IgD-negative memory B cell (primary cell): ENCODE data around the gene ZNF548. TPM values are rescaled to one million over a fixed set of nuclear protein-coding genes. Genes with fewer than 3 reads are reported as not detected.
A peak's percentile ranks its signal among the peaks of the same experiment; 100 is the strongest.

Source experiments
- H3K27ac Mint-ChIP-seq, 3 donors: one replicate each; pipeline ENCODE4 v1.8.0; 2020 to 2022; ENCODE audit warnings: mild to moderate bottlenecking in 3 of 3, mixed read lengths in 3 of 3, moderate library complexity in 1 of 3
- H3K27me3 Mint-ChIP-seq: one replicate; pipeline ENCODE4 v1.8.0; 2021; ENCODE audit warnings: mixed read lengths
- H3K36me3 Mint-ChIP-seq: one replicate; pipeline ENCODE4 v1.8.0; 2020; ENCODE audit warnings: mild to moderate bottlenecking, mixed read lengths
- H3K4me1 Mint-ChIP-seq, 3 donors: one replicate each; pipeline ENCODE4 v1.8.0; 2020 to 2022; ENCODE audit warnings: mixed read lengths in 3 of 3, mild to moderate bottlenecking in 1 of 3
- H3K4me3 Mint-ChIP-seq, 4 donors: one replicate each; pipeline ENCODE4 v1.8.0; 2020 to 2022; ENCODE audit warnings: mild to moderate bottlenecking in 4 of 4, mixed read lengths in 4 of 4, moderate library complexity in 3 of 4
- H3K9me3 Mint-ChIP-seq, 3 donors: one replicate each; pipeline ENCODE4 v1.8.0; 2020 to 2021; ENCODE audit warnings: mixed read lengths in 3 of 3, mild to moderate bottlenecking in 1 of 3
- polyA plus RNA-seq: library from polyadenylated mRNA; unstranded; fragments of 300-500 nt; fragmentation: Illumina TruSeq; gene quantifications from one replicate; pipeline ENCODE4 v1.2.3, GENCODE V29; 2021

The ZNF548 gene
- polyA plus RNA-seq, 1 donor from 2014 or later: 12.7 TPM

GRCh38 chr19:57434386-57435061 is 44.9 kb downstream of the ZNF548 start:
- Mint-ChIP-seq H3K27me3 (no peaks in the 10 kb centered on the region), H3K4me3 (peak overlapping the region; percentile 87 to 100 (median 98)), H3K4me1 (peaks cover 19 to 22% (median 20%) of the 10 kb centered on the region in 3 donors), H3K36me3 (peaks cover 16% of the 10 kb centered on the region), H3K9me3 (peaks cover 0 to 4% (median 2%) of the 10 kb centered on the region in 3 donors), H3K27ac (peak overlapping the region; percentile 58 to 95 (median 95))

GRCh38 chr19:57435062-57435978 is 45.7 kb downstream of the ZNF548 start, which contains the start of gene ZNF749:
ZNF749 (plus strand) TSS chr19:57435325; CDS start chr19:57435579, 254 bp downstream.
- Mint-ChIP-seq H3K9me3 (peaks cover 4% of the 10 kb centered on the region in 3 donors), H3K27ac (peak within 1 kb of the TSS; percentile 58 to 95 (median 95)), H3K4me3 (peak within 1 kb of the TSS; percentile 87 to 100 (median 98)), H3K27me3 (no peaks in the 10 kb centered on the region), H3K4me1 (peaks cover 19 to 26% (median 22%) of the 10 kb centered on the region in 3 donors), H3K36me3 (peaks cover 22% of the 10 kb centered on the region)

GRCh38 chr19:57436417-57436816 is 46.8 kb downstream of the ZNF548 start:
- Mint-ChIP-seq H3K4me1 (peaks cover 22 to 33% (median 25%) of the 10 kb centered on the region in 3 donors), H3K9me3 (peaks cover 6 to 10% (median 6%) of the 10 kb centered on the region in 3 donors), H3K27me3 (no peaks in the 10 kb centered on the region), H3K27ac (no peak overlapping the region), H3K4me3 (peak overlapping the region; percentile 87 to 100 (median 98)), H3K36me3 (peaks cover 25% of the 10 kb centered on the region)

- peak overlapping the region in 1 of 4 donors; percentile 63 for H3K4me3 Mint-ChIP-seq
- H3K4me1 Mint-ChIP-seq: peaks cover 22 to 36% (median 26%) of the 10 kb centered on the region in 3 donors
- no peak overlapping the region for H3K27ac Mint-ChIP-seq
Measured at GRCh38 chr19:57437931-57438330, 48.3 kb downstream of the ZNF548 start.

GRCh38 chr19:57438925-57439324 is 49.3 kb downstream of the ZNF548 start:
- Mint-ChIP-seq H3K9me3 (peaks cover 10 to 13% (median 12%) of the 10 kb centered on the region in 3 donors), H3K36me3 (peaks cover 29% of the 10 kb centered on the region), H3K27ac (no peak overlapping the region)

More at GRCh38 chr19:57437931-57438330, 48.3 kb downstream of the ZNF548 start:
- peaks cover 9 to 13% (median 11%) of the 10 kb centered on the region in 3 donors for H3K9me3 Mint-ChIP-seq
- peaks cover 29% of the 10 kb centered on the region for H3K36me3 Mint-ChIP-seq
- H3K27me3 Mint-ChIP-seq: no peaks in the 10 kb centered on the region

GRCh38 chr19:57441979-57442752 is 52.5 kb downstream of the ZNF548 start:
- Mint-ChIP-seq H3K9me3 (peaks cover 13 to 21% (median 19%) of the 10 kb centered on the region in 3 donors), H3K4me3 (no peak overlapping the region), H3K4me1 (peaks cover 6 to 24% (median 10%) of the 10 kb centered on the region in 3 donors), H3K36me3 (peaks cover 36% of the 10 kb centered on the region), H3K27ac (no peak overlapping the region), H3K27me3 (no peaks in the 10 kb centered on the region)

More at GRCh38 chr19:57438925-57439324, 49.3 kb downstream of the ZNF548 start:
- Mint-ChIP-seq H3K4me1 (peaks cover 22 to 43% (median 26%) of the 10 kb centered on the region in 3 donors), H3K27me3 (no peaks in the 10 kb centered on the region), H3K4me3 (peak overlapping the region in 1 of 4 donors; percentile 63)

- H3K27ac Mint-ChIP-seq: peak overlapping the region in 1 of 3 donors; percentile 86
- H3K4me1 Mint-ChIP-seq: peaks cover 6 to 24% (median 10%) of the 10 kb centered on the region in 3 donors
- no peaks in the 10 kb centered on the region for H3K27me3 Mint-ChIP-seq
- H3K4me3 Mint-ChIP-seq: peak overlapping the region in 2 of 4 donors; percentile 60 to 63
- H3K9me3 Mint-ChIP-seq: peaks cover 13 to 21% (median 19%) of the 10 kb centered on the region in 3 donors
- H3K36me3 Mint-ChIP-seq: peaks cover 36% of the 10 kb centered on the region
Measured at GRCh38 chr19:57443121-57443696, 53.6 kb downstream of the ZNF548 start.

GRCh38 chr19:57452307-57452706 is 62.7 kb downstream of the ZNF548 start:
- H3K4me1 Mint-ChIP-seq: no peaks in the 10 kb centered on the region
- no peaks in the 10 kb centered on the region for H3K27me3 Mint-ChIP-seq
- H3K4me3 Mint-ChIP-seq: no peak overlapping the region
- H3K27ac Mint-ChIP-seq: no peak overlapping the region
- H3K9me3 Mint-ChIP-seq: peaks cover 3 to 18% (median 4%) of the 10 kb centered on the region in 3 donors
- H3K36me3 Mint-ChIP-seq: peaks cover 22% of the 10 kb centered on the region

Other genes starting within 250 kb of the ZNF548 start
- gene ZIM3, start 244.7 kb upstream of the ZNF548 start, polyA plus RNA-seq: not detected
- not detected for gene DUXA, start 222.4 kb upstream of the ZNF548 start, polyA plus RNA-seq
- 15.9 TPM for gene ZNF264, start 198.4 kb upstream of the ZNF548 start, polyA plus RNA-seq
- 0.51 TPM for gene AURKC, start 158.8 kb upstream of the ZNF548 start, polyA plus RNA-seq
- 3.8 TPM for gene ZNF805, start 149.2 kb upstream of the ZNF548 start, polyA plus RNA-seq
- 10.2 TPM for gene ZNF460, start 109.4 kb upstream of the ZNF548 start, polyA plus RNA-seq
- gene ZNF543, start 69.4 kb upstream of the ZNF548 start, polyA plus RNA-seq: 7.3 TPM
- 4.2 TPM for gene ZNF304, start 38.6 kb upstream of the ZNF548 start, polyA plus RNA-seq
- 32.7 TPM for gene TRAPPC2B, start 26.3 kb upstream of the ZNF548 start, polyA plus RNA-seq
- gene ZNF547, start 26.3 kb upstream of the ZNF548 start, polyA plus RNA-seq: 1.5 TPM
- gene ZNF17, start 21.3 kb downstream of the ZNF548 start, polyA plus RNA-seq: 5.4 TPM
- 5.4 TPM for gene ZNF749, start 45.5 kb downstream of the ZNF548 start, polyA plus RNA-seq
- 0.53 TPM for gene VN1R1, start 67.3 kb downstream of the ZNF548 start, polyA plus RNA-seq
- 1.1 TPM for gene ZNF772, start 87.7 kb downstream of the ZNF548 start, polyA plus RNA-seq
- 12.4 TPM for gene ZNF419, start 97.9 kb downstream of the ZNF548 start, polyA plus RNA-seq
- 9.0 TPM for gene ZNF773, start 110.1 kb downstream of the ZNF548 start, polyA plus RNA-seq
- gene ZNF549, start 137.5 kb downstream of the ZNF548 start, polyA plus RNA-seq: 7.3 TPM
- gene ZNF550, start 170.0 kb downstream of the ZNF548 start, polyA plus RNA-seq: 8.8 TPM
- gene ZNF416, start 189.1 kb downstream of the ZNF548 start, polyA plus RNA-seq: 5.5 TPM
- 9.9 TPM for gene ZIK1, start 194.3 kb downstream of the ZNF548 start, polyA plus RNA-seq
- gene ZNF530, start 210.0 kb downstream of the ZNF548 start, polyA plus RNA-seq: 5.0 TPM
- 13.5 TPM for gene ZNF134, start 224.4 kb downstream of the ZNF548 start, polyA plus RNA-seq
- gene ZNF211, start 243.3 kb downstream of the ZNF548 start, polyA plus RNA-seq: 17.8 TPM